Body of pancreas (tissue), 4 donors: ENCODE measurements around the gene RPTOR. TPM values are rescaled to one million over a fixed set of nuclear protein-coding genes. Genes with fewer than 3 reads are reported as not detected.
A peak's percentile ranks its signal among the peaks of the same experiment; 100 is the strongest.

Experiments
- ATAC-seq: fragments of 150-250 bp; one replicate; pipeline ENCODE4 v1.9.1; 2016
- DNase-seq, 4 donors: peaks; one replicate each; pipeline ENCODE4 v3.0.0-alpha.2; 2019
- H3K27ac ChIP-seq, 4 donors: fragments of 200-600 bp; sonication (generic); 1 replicate in 3 of 4; 2 replicates in 1 of 4; pipeline versions ENCODE4 v1.5.1 to v1.6.1; 2016 to 2019; ENCODE audit warnings: mild to moderate bottlenecking in 1 of 4, mixed read lengths in 1 of 4, moderate library complexity in 1 of 4
- H3K27me3 ChIP-seq, 2 donors: fragments of 200-600 bp; sonication (generic); one replicate each; pipeline ENCODE4 v1.6.0; 2016; ENCODE audit warnings: mild to moderate bottlenecking in 1 of 2
- H3K36me3 ChIP-seq, 2 donors: fragments of 200-600 bp; sonication (generic); replicated peaks in 1 of 2; 2 replicates each; pipeline ENCODE4 v1.5.1; 2016; ENCODE audit warnings: low read depth in 2 of 2; ENCODE audit not compliant: insufficient read depth in 1 of 2
- H3K4me1 ChIP-seq: fragments of 200-600 bp; sonication (generic); one replicate; pipeline ENCODE4 v1.6.0; 2016
- H3K4me3 ChIP-seq, 2 donors: fragments of 200-600 bp; sonication (generic); 1 replicate in 1 of 2; 2 replicates in 1 of 2; pipeline ENCODE4 v1.5.1; 2016 to 2019
- H3K9me3 ChIP-seq, 3 donors: fragments of 200-600 bp; sonication (generic); 1 replicate in 2 of 3; 2 replicates in 1 of 3; pipeline ENCODE4 v1.5.1; 2016
- CTCF ChIP-seq, 7 experiments: fragments of 450-650 bp in 4 of 7; fragments of 200-600 bp in 3 of 7; sonication (generic) in 3 of 7; IDR thresholded peaks; one replicate each; pipeline ENCODE4 v1.5.1; 2016 to 2019; ENCODE audit warnings: antibody characterized with exemption in 7 of 7
- POLR2A ChIP-seq, 3 donors: fragments of 450-650 bp; IDR thresholded peaks; one replicate each; pipeline ENCODE4 v1.6.1; 2016; ENCODE audit warnings: antibody characterized with exemption in 3 of 3, mild to moderate bottlenecking in 2 of 3
- WGBS, 2 donors: methylation state at CpG; one replicate each; pipeline ENCODE4 v1.1.5; 2017; 5-methylcytosine and 5-hydroxymethylcytosine counted together
- intact Hi-C: fragments of 100-400 bp; cut with DNase I; formaldehyde crosslinking; loops from one replicate; pipeline ENCODE4 v1.15.1; 2023
- total RNA-seq, 2 donors: library from RNA; depleted of rRNA; stranded (reverse); fragments of >200 nt; gene quantifications; one replicate each; pipeline ENCODE4 v1.1.0, GENCODE V29; 2016

RPTOR gene
- total RNA-seq, 2 donors from 2014 or later: 22.3 to 34.3 TPM

GRCh38 chr17:80955078-80955477, 410.4 kb downstream of the RPTOR start:
- intact Hi-C loops: no loop called here

GRCh38 chr17:80955671-80956280, 411.1 kb downstream of the RPTOR start:
- WGBS, 2 donors: 85 to 92% methylated on average over 16 of the region's 16 CpGs
- Histone ChIP-seq H3K27ac (no peak overlapping the region), H3K4me3 (no peak overlapping the region), H3K36me3 (no peaks in the 10 kb centered on the region), H3K9me3 (no peaks in the 10 kb centered on the region), H3K4me1 (no peaks in the 10 kb centered on the region), H3K27me3 (no peaks in the 10 kb centered on the region)
- TF ChIP-seq CTCF (IDR thresholded peaks at IDR 0.05) (no peak), POLR2A (IDR thresholded peaks at IDR 0.05) (no peak)
- intact Hi-C loops: no loop called here
- no peak for DNase-seq
- no peak for ATAC-seq

More at GRCh38 chr17:80955078-80955477, 410.4 kb downstream of the RPTOR start:
- 89 to 97% methylated on average over 5 of the region's 5 CpGs for WGBS, 2 donors
- no peaks in the 10 kb centered on the region for H3K27me3 ChIP-seq
- ATAC-seq (no peak), DNase-seq (no peak)
- no peak overlapping the region for H3K4me3 ChIP-seq
- TF ChIP-seq POLR2A (IDR thresholded peaks at IDR 0.05) (no peak), CTCF (IDR thresholded peaks at IDR 0.05) (no peak)
- no peaks in the 10 kb centered on the region for H3K9me3 ChIP-seq
- H3K4me1 ChIP-seq: no peaks in the 10 kb centered on the region
- no peaks in the 10 kb centered on the region for H3K36me3 ChIP-seq
- no peak overlapping the region for H3K27ac ChIP-seq

GRCh38 chr17:80956321-80957190, 411.9 kb downstream of the RPTOR start:
- TF ChIP-seq POLR2A (IDR thresholded peaks at IDR 0.05): no peak
- no peak for TF ChIP-seq CTCF (IDR thresholded peaks at IDR 0.05)
- no peaks in the 10 kb centered on the region for H3K27me3 ChIP-seq
- WGBS, 2 donors: 83% methylated on average over 11 to 28 of the region's 29 CpGs
- ATAC-seq (no peak), DNase-seq (no peak)
- H3K36me3 ChIP-seq: no peaks in the 10 kb centered on the region
- H3K4me1 ChIP-seq: no peaks in the 10 kb centered on the region
- intact Hi-C loops: no loop called here
- H3K27ac ChIP-seq: no peak overlapping the region
- no peaks in the 10 kb centered on the region for H3K9me3 ChIP-seq
- no peak overlapping the region for H3K4me3 ChIP-seq

- H3K9me3 ChIP-seq: no peaks in the 10 kb centered on the region
- no peak for TF ChIP-seq CTCF (IDR thresholded peaks at IDR 0.05)
- TF ChIP-seq POLR2A (IDR thresholded peaks at IDR 0.05): no peak
- no peak for ATAC-seq
- peak in 1 of 4 donors; percentile 1 for DNase-seq
- H3K27me3 ChIP-seq: no peaks in the 10 kb centered on the region
- 89 to 91% methylated on average over 2 to 12 of the region's 12 CpGs for WGBS, 2 donors
- H3K36me3 ChIP-seq: no peaks in the 10 kb centered on the region
- no peak overlapping the region for H3K27ac ChIP-seq
- H3K4me3 ChIP-seq: no peak overlapping the region
- no peaks in the 10 kb centered on the region for H3K4me1 ChIP-seq
- intact Hi-C loops: no loop called here
These were observed 412.9 kb downstream of the RPTOR start for GRCh38 chr17:80957461-80957941.
